IMR-90 (cell line): ENCODE measurements around the gene PLGRKT.

ENCODE experiments used
- MAZ ChIP-seq: IDR thresholded peaks from 2 replicates; pipeline ENCODE4 v1.6.1; 2012; ENCODE audit warnings: low read depth, mild to moderate bottlenecking, low read length, improper control_type of control experiment, moderate library complexity, borderline replicate concordance
- MXI1 ChIP-seq: IDR thresholded peaks from 2 replicates; pipeline ENCODE4 v1.6.1; 2012; ENCODE audit warnings: low read depth, mild to moderate bottlenecking, low read length, moderate library complexity, borderline replicate concordance
- NFE2L2 ChIP-seq: fragments of 150-350 bp; IDR thresholded peaks from 2 replicates; pipeline ENCODE4 v1.6.1; 2016; ENCODE audit warnings: low read depth, mild to moderate bottlenecking, low read length
- POLR2A ChIP-seq: IDR thresholded peaks from 2 replicates; pipeline ENCODE4 v1.6.1; 2012; ENCODE audit warnings: mild to moderate bottlenecking, low read depth, low read length
- RCOR1 ChIP-seq: IDR thresholded peaks from 2 replicates; pipeline ENCODE4 v1.6.1; 2012; ENCODE audit warnings: mild to moderate bottlenecking, low read length, improper control_type of control experiment; ENCODE audit not compliant: insufficient replicate concordance
- RFX5 ChIP-seq: IDR thresholded peaks from 2 replicates; pipeline ENCODE4 v1.8.0; 2012; ENCODE audit warnings: low read depth, mild to moderate bottlenecking, low read length, moderate library complexity
- SMC3 ChIP-seq: fragments of 150-350 bp; IDR thresholded peaks from 2 replicates; pipeline ENCODE4 v1.6.1; 2016; ENCODE audit warnings: low read depth, mild to moderate bottlenecking, antibody characterized with exemption, low read length, moderate library complexity
- TF ChIP-seq, protein P1 (sequence below): conservative IDR thresholded peaks from 2 replicates; pipeline ENCODE4 v1.5.1; 2012; ENCODE audit warnings: mild to moderate bottlenecking, low read depth, low read length, improper control_type of control experiment
- TF ChIP-seq, protein P2 (sequence below): fragments of 150-350 bp; IDR thresholded peaks from 2 replicates; pipeline ENCODE4 v1.6.1; 2017; ENCODE audit warnings: mild to moderate bottlenecking, antibody characterized with exemption, low read length, low read depth

DNA sequence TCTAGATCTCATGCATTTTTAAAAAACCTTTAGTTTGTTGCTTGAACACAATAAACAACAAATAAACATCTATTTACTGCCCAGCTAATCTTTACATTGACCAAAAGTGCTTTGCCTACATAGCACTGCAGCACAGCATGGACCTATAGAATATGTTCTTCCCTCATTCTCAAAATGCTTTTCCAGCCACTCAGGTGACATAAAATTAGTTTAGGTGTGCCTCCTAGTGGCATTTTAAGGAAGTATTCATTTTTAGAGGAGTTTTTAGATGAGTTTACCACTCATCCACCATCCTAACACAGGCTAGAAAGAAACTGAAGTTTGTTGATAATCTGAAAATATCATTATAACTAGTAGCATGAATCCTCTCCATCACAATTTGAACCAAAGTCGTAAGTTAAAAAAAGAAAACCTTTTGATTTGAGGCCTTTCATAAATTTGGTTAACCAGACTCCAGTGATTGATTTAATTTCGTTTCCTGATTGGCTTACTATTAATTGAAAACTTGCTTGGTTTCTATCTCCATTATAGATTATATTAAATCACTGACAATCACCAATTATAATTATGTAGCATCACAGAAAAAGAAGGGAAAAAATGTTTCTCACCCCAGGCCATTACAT, 12.6 kb downstream of the PLGRKT start:
- no peak for TF ChIP-seq POLR2A
- TF ChIP-seq, protein P1, sequence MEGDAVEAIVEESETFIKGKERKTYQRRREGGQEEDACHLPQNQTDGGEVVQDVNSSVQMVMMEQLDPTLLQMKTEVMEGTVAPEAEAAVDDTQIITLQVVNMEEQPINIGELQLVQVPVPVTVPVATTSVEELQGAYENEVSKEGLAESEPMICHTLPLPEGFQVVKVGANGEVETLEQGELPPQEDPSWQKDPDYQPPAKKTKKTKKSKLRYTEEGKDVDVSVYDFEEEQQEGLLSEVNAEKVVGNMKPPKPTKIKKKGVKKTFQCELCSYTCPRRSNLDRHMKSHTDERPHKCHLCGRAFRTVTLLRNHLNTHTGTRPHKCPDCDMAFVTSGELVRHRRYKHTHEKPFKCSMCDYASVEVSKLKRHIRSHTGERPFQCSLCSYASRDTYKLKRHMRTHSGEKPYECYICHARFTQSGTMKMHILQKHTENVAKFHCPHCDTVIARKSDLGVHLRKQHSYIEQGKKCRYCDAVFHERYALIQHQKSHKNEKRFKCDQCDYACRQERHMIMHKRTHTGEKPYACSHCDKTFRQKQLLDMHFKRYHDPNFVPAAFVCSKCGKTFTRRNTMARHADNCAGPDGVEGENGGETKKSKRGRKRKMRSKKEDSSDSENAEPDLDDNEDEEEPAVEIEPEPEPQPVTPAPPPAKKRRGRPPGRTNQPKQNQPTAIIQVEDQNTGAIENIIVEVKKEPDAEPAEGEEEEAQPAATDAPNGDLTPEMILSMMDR = peak; percentile 43
- no peak for TF ChIP-seq MXI1
- peak; percentile 40; the same call in 1 of the 2 replicates for TF ChIP-seq SMC3
- TF ChIP-seq MAZ = no peak
- no peak for TF ChIP-seq RFX5
- TF ChIP-seq RCOR1 = no peak
- TF ChIP-seq, protein P2, sequence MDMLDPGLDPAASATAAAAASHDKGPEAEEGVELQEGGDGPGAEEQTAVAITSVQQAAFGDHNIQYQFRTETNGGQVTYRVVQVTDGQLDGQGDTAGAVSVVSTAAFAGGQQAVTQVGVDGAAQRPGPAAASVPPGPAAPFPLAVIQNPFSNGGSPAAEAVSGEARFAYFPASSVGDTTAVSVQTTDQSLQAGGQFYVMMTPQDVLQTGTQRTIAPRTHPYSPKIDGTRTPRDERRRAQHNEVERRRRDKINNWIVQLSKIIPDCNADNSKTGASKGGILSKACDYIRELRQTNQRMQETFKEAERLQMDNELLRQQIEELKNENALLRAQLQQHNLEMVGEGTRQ = no peak
- no peak for TF ChIP-seq NFE2L2
